LNCAP (cell line): ENCODE results near the gene CECR2.

Source experiments
- TF ChIP-seq, protein P1 (sequence below): fragments of 450-650 bp; IDR thresholded peaks from 2 replicates; pipeline ENCODE4 v1.5.1; 2017; ENCODE audit warnings: mild to moderate bottlenecking

CECR2 gene

DNA sequence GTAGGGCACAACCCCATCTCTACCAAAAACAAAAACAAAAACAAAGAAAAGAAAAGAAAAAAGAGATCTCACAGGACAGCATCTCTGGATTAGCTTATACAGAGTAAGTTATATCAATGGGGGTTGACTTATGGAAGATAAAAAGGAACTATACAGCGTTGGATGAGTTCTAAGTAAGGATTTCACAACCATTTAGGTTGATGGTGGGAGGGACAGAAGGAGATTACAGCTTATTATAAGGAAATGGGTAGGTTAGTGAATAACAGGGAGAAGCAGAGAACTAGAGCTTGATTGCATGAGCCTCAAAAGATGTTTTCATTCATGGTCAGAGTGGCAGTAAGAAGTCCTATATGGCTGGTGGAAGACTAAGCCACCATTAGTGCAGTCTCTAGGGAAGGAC is 60.3 kb downstream of the CECR2 start:
- TF ChIP-seq, protein P1, sequence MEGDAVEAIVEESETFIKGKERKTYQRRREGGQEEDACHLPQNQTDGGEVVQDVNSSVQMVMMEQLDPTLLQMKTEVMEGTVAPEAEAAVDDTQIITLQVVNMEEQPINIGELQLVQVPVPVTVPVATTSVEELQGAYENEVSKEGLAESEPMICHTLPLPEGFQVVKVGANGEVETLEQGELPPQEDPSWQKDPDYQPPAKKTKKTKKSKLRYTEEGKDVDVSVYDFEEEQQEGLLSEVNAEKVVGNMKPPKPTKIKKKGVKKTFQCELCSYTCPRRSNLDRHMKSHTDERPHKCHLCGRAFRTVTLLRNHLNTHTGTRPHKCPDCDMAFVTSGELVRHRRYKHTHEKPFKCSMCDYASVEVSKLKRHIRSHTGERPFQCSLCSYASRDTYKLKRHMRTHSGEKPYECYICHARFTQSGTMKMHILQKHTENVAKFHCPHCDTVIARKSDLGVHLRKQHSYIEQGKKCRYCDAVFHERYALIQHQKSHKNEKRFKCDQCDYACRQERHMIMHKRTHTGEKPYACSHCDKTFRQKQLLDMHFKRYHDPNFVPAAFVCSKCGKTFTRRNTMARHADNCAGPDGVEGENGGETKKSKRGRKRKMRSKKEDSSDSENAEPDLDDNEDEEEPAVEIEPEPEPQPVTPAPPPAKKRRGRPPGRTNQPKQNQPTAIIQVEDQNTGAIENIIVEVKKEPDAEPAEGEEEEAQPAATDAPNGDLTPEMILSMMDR = no peak

GRCh38 chr22:17430412-17430811 is 61.2 kb downstream of the CECR2 start:
- TF ChIP-seq, protein P1 = no peak

DNA sequence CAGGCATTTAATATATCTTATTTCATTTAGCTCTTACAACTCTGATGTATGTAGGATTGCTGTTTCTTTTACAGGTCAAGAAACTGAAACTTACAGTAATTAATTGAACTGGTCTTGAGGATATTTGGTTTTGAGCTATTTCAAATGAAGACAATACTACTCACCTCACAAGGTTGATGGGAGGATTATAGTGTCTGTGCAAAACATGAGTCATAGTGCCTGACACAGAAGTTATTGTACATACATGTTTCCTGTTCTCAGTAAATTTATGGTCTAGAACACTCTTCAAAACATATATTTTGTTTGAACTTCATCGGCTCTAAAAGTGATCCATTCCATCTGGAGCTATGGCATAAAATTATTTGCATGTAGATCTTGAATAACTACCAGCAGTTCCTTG is 61.9 kb downstream of the CECR2 start:
- TF ChIP-seq, protein P1 = no peak

GRCh38 chr22:17434856-17435255 is 65.6 kb downstream of the CECR2 start:
- TF ChIP-seq, protein P1 = no peak

- TF ChIP-seq, protein P1 = no peak
Observed at GRCh38 chr22:17435375-17435774, 66.1 kb downstream of the CECR2 start.

- TF ChIP-seq, protein P1 = no peak
Observed at GRCh38 chr22:17436382-17436980, 67.2 kb downstream of the CECR2 start.

DNA sequence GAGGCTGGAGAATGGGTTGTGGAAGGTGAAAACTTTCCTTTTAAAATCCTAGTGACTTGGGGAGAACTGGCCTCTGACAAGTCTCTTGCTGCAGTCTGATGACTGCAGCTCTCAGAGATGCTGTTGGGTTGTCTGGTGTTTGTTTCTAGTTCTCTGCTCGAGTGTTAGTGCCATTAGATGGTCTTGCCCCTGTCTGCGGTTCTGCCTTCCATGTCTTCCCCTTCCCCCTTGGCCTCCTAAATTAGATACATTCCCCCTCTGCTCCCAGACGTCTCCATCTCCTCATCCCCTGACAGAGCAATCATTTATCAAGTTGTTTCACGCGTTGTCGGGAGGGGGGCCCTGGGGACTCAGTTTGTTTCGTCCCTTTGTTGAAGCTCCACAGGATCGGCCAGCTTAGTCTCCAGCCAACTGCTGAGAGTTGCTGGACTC is 67.7 kb downstream of the CECR2 start:
- TF ChIP-seq, protein P1 = no peak

DNA sequence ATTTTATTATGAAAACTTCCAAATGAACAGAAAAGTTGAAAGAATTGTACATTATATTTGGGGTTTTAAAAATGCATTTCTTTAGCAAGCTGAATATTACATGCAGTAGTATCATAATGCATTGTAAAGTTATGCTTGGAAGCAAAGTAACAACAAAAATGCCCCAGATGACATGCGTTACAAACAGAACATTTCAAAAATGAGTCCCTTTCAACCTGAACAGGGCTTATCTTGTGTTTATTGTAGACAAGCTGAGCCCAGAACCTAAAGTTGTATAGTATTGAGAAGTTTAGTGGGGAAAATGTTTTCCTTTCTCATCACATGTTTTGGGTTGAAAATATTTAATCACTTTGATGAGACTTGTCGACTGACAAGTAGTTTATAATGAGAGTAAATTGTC is 68.8 kb downstream of the CECR2 start:
- TF ChIP-seq, protein P1 = no peak
